Testis (tissue), 3 donors: ENCODE measurements around the gene MAMLD1. TPM values are rescaled to one million over a fixed set of nuclear protein-coding genes. Genes with fewer than 3 reads are reported as not detected.

Experiments used
- DNase-seq: peaks from one replicate; pipeline ENCODE4 v3.0.0-alpha.2; 2019
- H3K27ac ChIP-seq, 2 donors: fragments of 200-600 bp; sonication (generic); one replicate each; pipeline ENCODE4 v1.5.1; 2019
- H3K27me3 ChIP-seq: fragments of 200-600 bp; sonication (generic); one replicate; pipeline ENCODE4 v1.5.1; 2019
- H3K36me3 ChIP-seq: fragments of 200-600 bp; sonication (generic); one replicate; pipeline ENCODE4 v1.5.1; 2017; ENCODE audit warnings: low read depth; ENCODE audit errors: missing control alignments
- H3K4me1 ChIP-seq: fragments of 200-600 bp; sonication (generic); one replicate; pipeline ENCODE4 v1.5.1; 2019
- H3K4me3 ChIP-seq, 2 donors: fragments of 200-600 bp; sonication (generic); one replicate each; pipeline ENCODE4 v1.5.1; 2017 to 2019
- H3K9me3 ChIP-seq: fragments of 200-600 bp; sonication (generic); one replicate; pipeline ENCODE4 v1.5.1; 2017
- POLR2A ChIP-seq: fragments of 450-650 bp; IDR thresholded peaks from one replicate; pipeline ENCODE4 v1.6.1; 2017; ENCODE audit warnings: antibody characterized with exemption, mild to moderate bottlenecking, moderate library complexity
- WGBS, 2 donors: methylation state at CpG; one replicate each; pipeline ENCODE4 v1.1.5; 2018; 5-methylcytosine and 5-hydroxymethylcytosine counted together
- intact Hi-C: fragments of 100-400 bp; cut with DNase I; formaldehyde crosslinking; loops from one replicate; pipeline ENCODE4 v1.15.1; 2023; ENCODE audit warnings: low total_unique reads
- polyA plus RNA-seq: library from polyadenylated mRNA; stranded (reverse); fragments of 350-450 nt; fragmentation: Illumina TruSeq; extraction: RNeasy Lipid Tissue Mini Kit (QIAGEN cat#74804); gene quantifications from one replicate; pipeline ENCODE4 v1.2.3, GENCODE V29; 2014; ENCODE audit warnings: low read depth, low replicate concordance; ENCODE audit not compliant: insufficient read depth
- total RNA-seq, 2 donors: library from RNA; depleted of rRNA; stranded (reverse); fragments of >200 nt; gene quantifications; one replicate each; pipeline ENCODE4 v1.2.3, GENCODE V29; 2016
- TF ChIP-seq, protein P1 (sequence below), 3 experiments: fragments of 450-650 bp in 2 of 3; fragments of 200-600 bp in 1 of 3; sonication (generic) in 1 of 3; IDR thresholded peaks; one replicate each; pipeline ENCODE4 v1.5.1; 2016 to 2019; ENCODE audit warnings: antibody characterized with exemption in 3 of 3, mild to moderate bottlenecking in 2 of 3, moderate library complexity in 1 of 3

Gene MAMLD1
- total and polyA plus RNA-seq, 3 donors from 2014 or later, result 31.3 to 91.5 (median 70.6) TPM

GRCh38 chrX:150482537-150483206, 119.6 kb downstream of the MAMLD1 start:
- intact Hi-C loops, result no loop called here
- 41 to 73% methylated on average over 4 to 6 of the region's 6 CpGs for WGBS, 2 donors
- H3K27me3 ChIP-seq, result no peaks in the 10 kb centered on the region
- no peak overlapping the region for H3K4me3 ChIP-seq
- H3K9me3 ChIP-seq, result no peaks in the 10 kb centered on the region
- H3K27ac ChIP-seq, result no peak overlapping the region
- TF ChIP-seq, protein P1, sequence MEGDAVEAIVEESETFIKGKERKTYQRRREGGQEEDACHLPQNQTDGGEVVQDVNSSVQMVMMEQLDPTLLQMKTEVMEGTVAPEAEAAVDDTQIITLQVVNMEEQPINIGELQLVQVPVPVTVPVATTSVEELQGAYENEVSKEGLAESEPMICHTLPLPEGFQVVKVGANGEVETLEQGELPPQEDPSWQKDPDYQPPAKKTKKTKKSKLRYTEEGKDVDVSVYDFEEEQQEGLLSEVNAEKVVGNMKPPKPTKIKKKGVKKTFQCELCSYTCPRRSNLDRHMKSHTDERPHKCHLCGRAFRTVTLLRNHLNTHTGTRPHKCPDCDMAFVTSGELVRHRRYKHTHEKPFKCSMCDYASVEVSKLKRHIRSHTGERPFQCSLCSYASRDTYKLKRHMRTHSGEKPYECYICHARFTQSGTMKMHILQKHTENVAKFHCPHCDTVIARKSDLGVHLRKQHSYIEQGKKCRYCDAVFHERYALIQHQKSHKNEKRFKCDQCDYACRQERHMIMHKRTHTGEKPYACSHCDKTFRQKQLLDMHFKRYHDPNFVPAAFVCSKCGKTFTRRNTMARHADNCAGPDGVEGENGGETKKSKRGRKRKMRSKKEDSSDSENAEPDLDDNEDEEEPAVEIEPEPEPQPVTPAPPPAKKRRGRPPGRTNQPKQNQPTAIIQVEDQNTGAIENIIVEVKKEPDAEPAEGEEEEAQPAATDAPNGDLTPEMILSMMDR (IDR thresholded peaks at IDR 0.05), result no peak
- no peak for TF ChIP-seq POLR2A
- H3K36me3 ChIP-seq, result no peaks in the 10 kb centered on the region
- no peak for DNase-seq
- H3K4me1 ChIP-seq, result peaks cover 12% of the 10 kb centered on the region

DNA sequence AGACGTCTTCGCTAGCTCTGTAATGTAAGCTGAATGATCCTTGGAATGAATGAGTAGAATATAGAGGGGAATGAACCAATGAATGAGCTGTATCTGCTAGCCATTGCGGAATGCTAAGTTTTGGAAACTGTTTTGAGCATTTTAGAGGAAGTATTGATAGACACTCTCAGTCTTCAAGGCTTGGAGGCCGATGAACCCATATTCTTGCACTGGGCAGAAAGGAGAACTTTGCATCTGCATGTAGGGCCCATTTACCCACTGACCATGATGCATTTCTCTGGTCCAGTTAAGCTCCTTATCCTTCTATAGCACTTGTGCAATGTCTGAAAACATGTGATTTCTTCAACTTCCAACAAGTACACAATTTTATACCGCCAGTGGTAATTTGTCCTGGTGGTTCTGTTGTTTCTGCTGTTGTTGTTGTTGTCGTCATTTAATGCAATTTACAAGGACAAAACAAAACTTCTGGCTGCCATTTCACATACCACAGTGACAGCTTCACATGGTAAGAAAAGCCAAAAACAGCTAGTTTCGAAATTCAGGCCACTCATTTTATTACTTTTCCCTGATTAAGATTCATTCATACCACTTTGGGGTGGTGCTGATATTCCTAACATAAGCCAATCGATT, 120.4 kb downstream of the MAMLD1 start:
- no peak for DNase-seq
- no peak overlapping the region for H3K27ac ChIP-seq
- no peak for TF ChIP-seq POLR2A
- TF ChIP-seq, protein P1 (IDR thresholded peaks at IDR 0.05), result no peak
- H3K4me1 ChIP-seq, result peaks cover 12% of the 10 kb centered on the region
- H3K9me3 ChIP-seq, result no peaks in the 10 kb centered on the region
- H3K36me3 ChIP-seq, result no peaks in the 10 kb centered on the region
- no peaks in the 10 kb centered on the region for H3K27me3 ChIP-seq
- intact Hi-C loops, result no loop called here
- no peak overlapping the region for H3K4me3 ChIP-seq
- 59 to 82% methylated on average over 8 of the region's 8 CpGs for WGBS, 2 donors

GRCh38 chrX:150486011-150486410, 122.9 kb downstream of the MAMLD1 start:
- no peak for DNase-seq
- no peaks in the 10 kb centered on the region for H3K27me3 ChIP-seq
- H3K9me3 ChIP-seq, result no peaks in the 10 kb centered on the region
- 65 to 73% methylated on average over 3 of the region's 3 CpGs for WGBS, 2 donors
- no peaks in the 10 kb centered on the region for H3K4me1 ChIP-seq
- intact Hi-C loops, result no loop called here
- H3K27ac ChIP-seq, result no peak overlapping the region
- no peaks in the 10 kb centered on the region for H3K36me3 ChIP-seq
- no peak for TF ChIP-seq POLR2A
- TF ChIP-seq, protein P1 (IDR thresholded peaks at IDR 0.05), result peak in 1 of 3 experiments; percentile 36
- H3K4me3 ChIP-seq, result no peak overlapping the region

- no peak for TF ChIP-seq POLR2A
- TF ChIP-seq, protein P1 (IDR thresholded peaks at IDR 0.05), result no peak
- Histone ChIP-seq H3K27me3 (no peaks in the 10 kb centered on the region), H3K4me1 (no peaks in the 10 kb centered on the region), H3K4me3 (no peak overlapping the region), H3K27ac (no peak overlapping the region), H3K9me3 (no peaks in the 10 kb centered on the region), H3K36me3 (no peaks in the 10 kb centered on the region)
- 44 to 64% methylated on average over 4 to 5 of the region's 5 CpGs for WGBS, 2 donors
- peak; percentile 43 for DNase-seq
- intact Hi-C loops, result no loop called here
These were observed 124.4 kb downstream of the MAMLD1 start for GRCh38 chrX:150487369-150488094.
